Activated CD8-positive, alpha-beta T cell treated with anti-CD3 and anti-CD28 coated beads for 36 hours (primary cell): ENCODE measurements around the gene SNX32. TPM values are rescaled to one million over a fixed set of nuclear protein-coding genes. Genes with fewer than 3 reads are reported as not detected.
A peak's percentile ranks its signal among the peaks of the same experiment; 100 is the strongest.

Experiments used
- ATAC-seq: fragments of 200-7000 bp; cut with Tn5 transposase; one replicate; pipeline ENCODE4 v1.10.0; 2021; ENCODE audit warnings: mild to moderate bottlenecking, moderate library complexity
- CTCF ChIA-PET: fragments of 350-600 bp; sonication (Branson Sonifier 250); formaldehyde crosslinking; loops from one replicate; lab custom pipeline; 2021; ENCODE audit warnings: antibody characterized with exemption; lab: Charles Lee
- POLR2A ChIA-PET: fragments of 350-600 bp; sonication (Branson Sonifier 250); formaldehyde crosslinking; loops from one replicate; lab custom pipeline; 2021; ENCODE audit warnings: antibody characterized with exemption; lab: Charles Lee
- DNase-seq: peaks from one replicate; pipeline ENCODE4 v3.0.0-alpha.2; 2020
- H3K27ac Mint-ChIP-seq: one replicate; pipeline ENCODE4 v1.8.0; 2021; ENCODE audit warnings: mild to moderate bottlenecking, mixed read lengths
- H3K27me3 Mint-ChIP-seq: one replicate; pipeline ENCODE4 v1.8.0; 2021; ENCODE audit warnings: mixed read lengths
- H3K36me3 Mint-ChIP-seq: one replicate; pipeline ENCODE4 v1.8.0; 2021; ENCODE audit warnings: low read depth, mixed read lengths
- H3K4me1 Mint-ChIP-seq: one replicate; pipeline ENCODE4 v1.8.0; 2021; ENCODE audit warnings: low read depth, mixed read lengths
- H3K4me3 Mint-ChIP-seq: one replicate; pipeline ENCODE4 v1.8.0; 2021; ENCODE audit warnings: mild to moderate bottlenecking, moderate library complexity, mixed read lengths
- H3K9me3 Mint-ChIP-seq: one replicate; pipeline ENCODE4 v1.8.0; 2021; ENCODE audit warnings: mixed read lengths
- CTCF ChIP-seq: fragments of 200-600 bp; IDR thresholded peaks from one replicate; pipeline ENCODE4 v1.8.0; 2022; ENCODE audit warnings: antibody characterized with exemption, mild to moderate bottlenecking
- intact Hi-C: fragments of 100-400 bp; cut with micrococcal nuclease; formaldehyde crosslinking; loops from one replicate; pipeline ENCODE4 v1.10.0; 2022
- total RNA-seq, 2 experiments: library from RNA; stranded (reverse); gene quantifications; one replicate each; pipeline ENCODE4 v1.2.3, GENCODE V29; 2021

Gene SNX32
- total RNA-seq, 2 experiments from 2014 or later, result 1.6 to 2.1 TPM

GRCh38 chr11:65892661-65893317 is 59.0 kb downstream of the SNX32 start:
- Mint-ChIP-seq H3K36me3 (peaks cover 46% of the 10 kb centered on the region), H3K27me3 (no peaks in the 10 kb centered on the region), H3K9me3 (no peaks in the 10 kb centered on the region), H3K27ac (peak overlapping the region; percentile 75), H3K4me3 (peak overlapping the region; percentile 94), H3K4me1 (peaks cover 55% of the 10 kb centered on the region)
- TF ChIP-seq CTCF, result no peak
- POLR2A ChIA-PET, result interaction anchor here (0.8 to 28.1 kb wide), 9 partner anchors 8 to 73 kb away, joined by 3 to 560 read pairs (median 4); partner anchors contain the start of genes CFL1, EFEMP2, MUS81 and SART1
- CTCF ChIA-PET, result interaction anchor here (0.6 to 10.5 kb wide), 11 partner anchors 8 to 225 kb away, joined by 3 to 283 read pairs (median 7); partner anchors contain the start of genes CFL1, EFEMP2, FOSL1 and MUS81
- intact Hi-C loops, result loop anchor here (10.0 kb wide), 1 partner anchor 72 kb away; the partner anchor contains the start of gene SART1
- ATAC-seq, result no peak
- DNase-seq, result peak; percentile 32

GRCh38 chr11:65894034-65894591 is 60.4 kb downstream of the SNX32 start:
- Mint-ChIP-seq H3K4me3 (peak overlapping the region; percentile 94), H3K36me3 (peaks cover 46% of the 10 kb centered on the region)
- ATAC-seq, result no peak

GRCh38 chr11:65895482-65895981 is 61.8 kb downstream of the SNX32 start:
- Mint-ChIP-seq H3K4me1 (peaks cover 45% of the 10 kb centered on the region), H3K27me3 (no peaks in the 10 kb centered on the region), H3K9me3 (no peaks in the 10 kb centered on the region), H3K36me3 (peaks cover 46% of the 10 kb centered on the region), H3K4me3 (no peak overlapping the region), H3K27ac (peak overlapping the region; percentile 53)
- CTCF ChIA-PET, result interaction anchor here (0.7 to 7.1 kb wide), 2 partner anchors 11 to 276 kb away, joined by 3 to 50 read pairs; no protein-coding TSS in a partner anchor
- no peak for TF ChIP-seq CTCF
- POLR2A ChIA-PET, result interaction anchor here (0.7 to 28.1 kb wide), 7 partner anchors 19 to 66 kb away, joined by 3 to 560 read pairs (median 4); partner anchors contain the start of genes CFL1, EFEMP2, MUS81 and SART1
- DNase-seq, result no peak
- intact Hi-C loops, result loop anchor here (10.0 kb wide), 1 partner anchor 69 kb away; the partner anchor contains the start of gene SART1
- ATAC-seq, result no peak

More at GRCh38 chr11:65894034-65894591, 60.4 kb downstream of the SNX32 start:
- CTCF ChIA-PET, result interaction anchor here (0.9 to 7.1 kb wide), 9 partner anchors 9 to 128 kb away, joined by 3 to 50 read pairs (median 4); partner anchors contain the start of gene AP5B1
- intact Hi-C loops, result loop anchor here (10.0 kb wide), 1 partner anchor 71 kb away; the partner anchor contains the start of gene SART1
- POLR2A ChIA-PET, result interaction anchor here (0.6 to 28.1 kb wide), 11 partner anchors 18 to 242 kb away, joined by 3 to 560 read pairs (median 4); partner anchors contain the start of genes CFL1, EFEMP2, MUS81 and SART1
- Mint-ChIP-seq H3K27me3 (no peaks in the 10 kb centered on the region), H3K9me3 (no peaks in the 10 kb centered on the region), H3K27ac (peak overlapping the region; percentile 75), H3K4me1 (peaks cover 54% of the 10 kb centered on the region)
- no peak for TF ChIP-seq CTCF
- DNase-seq, result peak; percentile 56

- DNase-seq (no peak), ATAC-seq (no peak)
- H3K4me1 Mint-ChIP-seq, result peaks cover 46% of the 10 kb centered on the region
- ChIA-PET CTCF (interaction anchor here (1.2 to 7.1 kb wide), 3 partner anchors 7 to 148 kb away, joined by 3 to 50 read pairs (median 37); partner anchors contain the start of genes CCDC85B and FIBP), POLR2A (interaction anchor here (0.7 to 28.1 kb wide), 9 partner anchors 8 to 65 kb away, joined by 3 to 560 read pairs (median 4); partner anchors contain the start of genes CFL1, EFEMP2, FIBP and MUS81)
- intact Hi-C loops, result loop anchor here (10.0 kb wide), 1 partner anchor 68 kb away; the partner anchor contains the start of gene SART1
- no peak overlapping the region for H3K4me3 Mint-ChIP-seq
- H3K27me3 Mint-ChIP-seq, result no peaks in the 10 kb centered on the region
- H3K9me3 Mint-ChIP-seq, result no peaks in the 10 kb centered on the region
- H3K27ac Mint-ChIP-seq, result peak overlapping the region; percentile 57
- TF ChIP-seq CTCF, result no peak
- peaks cover 46% of the 10 kb centered on the region for H3K36me3 Mint-ChIP-seq
Measured at GRCh38 chr11:65896034-65896999, 62.6 kb downstream of the SNX32 start.
